GM21619 (cell line): ENCODE measurements around the gene NLE1.

Experiments used
- ATAC-seq: cut with Tn5 transposase; IDR thresholded peaks from one replicate; pipeline ENCODE4 v1.9.1; 2021; ENCODE audit not compliant: unreplicated experiment

NLE1 gene

GRCh38 chr17:35087731-35088355 is 54.3 kb downstream of the NLE1 start:
- ATAC-seq, result no peak

- no peak for ATAC-seq
Measured at GRCh38 chr17:35086931-35087573, 55.1 kb downstream of the NLE1 start.

GRCh38 chr17:35086164-35086563 is 55.9 kb downstream of the NLE1 start:
- ATAC-seq, result no peak

GRCh38 chr17:35084987-35085386 is 57.1 kb downstream of the NLE1 start:
- ATAC-seq, result no peak

GRCh38 chr17:35083071-35083470 is 59.0 kb downstream of the NLE1 start:
- ATAC-seq, result no peak

DNA sequence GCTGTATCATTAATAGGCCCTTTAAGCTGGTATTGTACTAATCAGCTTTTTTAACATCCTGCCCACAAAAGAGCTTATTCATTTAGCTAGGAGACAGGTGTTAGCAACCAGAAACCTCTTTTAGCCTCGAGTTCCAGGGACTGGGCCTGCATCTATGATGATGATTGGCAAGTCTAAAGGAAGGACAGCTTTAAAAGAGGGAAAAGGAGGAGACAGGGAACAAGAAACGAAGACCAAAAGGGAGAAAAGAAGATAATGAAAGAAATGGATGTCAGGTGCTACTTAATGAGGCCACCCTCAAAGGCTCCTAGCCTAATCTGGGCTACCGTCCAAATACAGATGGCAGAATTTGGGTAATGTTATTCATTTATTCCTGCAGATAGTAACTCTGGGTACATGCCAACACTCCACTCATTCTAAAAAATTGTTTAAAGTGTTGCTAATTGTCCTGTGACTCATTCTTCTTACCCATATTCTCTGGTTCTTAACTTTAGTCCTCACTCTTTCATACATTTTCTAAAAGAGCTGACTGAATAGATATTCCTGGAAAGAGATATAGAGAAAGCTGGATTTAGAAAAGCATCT is 59.9 kb downstream of the NLE1 start:
- ATAC-seq, result no peak

DNA sequence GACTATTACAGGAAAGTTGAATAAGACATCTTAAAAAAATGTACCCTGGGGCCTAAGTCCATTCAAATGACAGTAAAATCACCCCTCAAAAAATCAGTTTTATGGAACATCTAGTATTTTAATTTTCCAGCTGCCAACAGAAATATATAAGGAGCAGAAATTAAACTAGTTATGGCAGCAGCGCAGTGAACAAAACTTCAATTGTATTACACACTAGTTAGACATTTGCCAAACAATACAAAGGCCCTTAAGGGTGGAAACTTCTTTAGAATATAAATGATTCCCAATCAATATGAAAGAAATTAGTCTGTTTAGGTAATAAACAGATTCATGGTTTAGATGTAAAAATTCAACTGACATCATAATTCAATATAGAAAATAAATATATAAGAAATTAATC is 60.5 kb downstream of the NLE1 start:
- ATAC-seq, result no peak

DNA sequence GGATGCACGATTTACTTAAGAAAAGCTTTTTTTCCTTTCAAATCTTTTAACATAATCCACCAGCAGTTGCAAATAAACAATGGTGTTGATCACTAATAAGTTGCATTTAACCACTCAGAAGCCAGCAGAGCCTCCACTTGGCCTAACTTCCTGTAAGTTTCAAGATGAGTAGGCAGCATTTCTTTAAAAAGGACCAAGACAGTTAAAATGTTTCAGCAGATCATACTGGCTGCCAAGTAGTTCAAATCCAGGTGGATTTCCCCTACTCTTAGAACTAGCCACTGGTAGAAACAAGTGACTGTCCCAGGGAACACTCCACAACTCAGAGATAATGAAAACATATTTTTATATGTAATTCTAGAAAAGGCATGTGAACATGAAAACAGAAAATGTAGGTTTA is 61.6 kb downstream of the NLE1 start:
- peak; percentile 75 for ATAC-seq

- ATAC-seq, result no peak
Measured at GRCh38 chr17:35079547-35080423, 62.3 kb downstream of the NLE1 start.
